ENCODE data around the gene PAWR.

- TF ChIP-seq CTCF (IDR thresholded peaks at IDR 0.05; ENCODE audit: low read length) (no peak), EZH2 (optimal IDR thresholded peaks at IDR 0.05; ENCODE audit: low read depth, low read length) (no peak)
Observed at GRCh38 chr12:79573820-79574219, 116.9 kb downstream of the PAWR start.

Measured in MM.1S (cell line).